ENCODE measurements around the gene CDC42. TPM values are rescaled to one million over a fixed set of nuclear protein-coding genes. Genes with fewer than 3 reads are reported as not detected.
A peak's percentile ranks its signal among the peaks of the same experiment; 100 is the strongest.
"Not testable (repeated sequence)": the region's sequence is repeated elsewhere in the genome, so short reads cannot be mapped to it uniquely, and the experiment has no call there.

CDC42 gene
- total RNA-seq, 1 donor from 2014 or later, result 130 TPM

DNA sequence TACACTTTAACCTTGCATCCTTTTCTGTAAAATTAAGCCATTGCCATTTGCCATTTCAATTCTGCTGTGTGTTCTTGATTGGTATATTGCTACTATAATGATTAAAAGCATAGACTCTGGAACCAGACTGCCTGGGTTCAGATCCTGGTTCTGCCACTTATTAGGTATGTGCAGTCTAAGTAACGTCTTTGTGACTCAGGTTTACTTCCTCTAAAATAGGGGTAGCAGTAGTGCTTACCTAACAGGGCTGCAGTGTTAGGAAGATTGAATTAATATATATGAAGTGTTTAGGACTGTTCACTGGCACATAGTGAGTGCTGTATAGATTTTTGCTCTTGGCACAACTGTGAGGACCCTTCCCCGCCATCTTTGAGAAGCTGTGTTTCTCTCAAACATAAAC lies 4.4 kb downstream of the CDC42 start:
- no peak for ATAC-seq
- DNase-seq, result no peak
- intact Hi-C loops (cut with micrococcal nuclease), result no loop called here

DNA sequence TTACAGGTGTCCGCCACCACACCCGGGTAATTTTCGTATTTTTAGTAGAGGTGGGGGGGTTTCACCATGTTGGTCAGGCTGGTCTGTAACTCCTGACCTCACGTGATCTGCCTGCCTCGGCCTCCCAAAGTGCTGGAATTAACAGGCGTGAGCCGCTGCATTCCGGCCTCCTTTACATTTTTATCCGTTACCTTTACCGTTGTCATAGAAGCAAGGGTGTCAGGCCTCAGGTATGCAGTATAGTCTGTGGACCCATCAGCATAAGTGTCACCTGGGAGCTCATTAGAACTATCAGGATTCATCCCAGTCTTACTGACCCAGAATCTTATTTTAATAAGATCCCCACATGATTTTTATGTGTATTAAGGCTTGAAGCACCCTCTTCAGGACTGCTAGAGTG lies 5.4 kb downstream of the CDC42 start:
- no peak for DNase-seq
- intact Hi-C loops (cut with micrococcal nuclease), result no loop called here
- ATAC-seq, result no peak

DNA sequence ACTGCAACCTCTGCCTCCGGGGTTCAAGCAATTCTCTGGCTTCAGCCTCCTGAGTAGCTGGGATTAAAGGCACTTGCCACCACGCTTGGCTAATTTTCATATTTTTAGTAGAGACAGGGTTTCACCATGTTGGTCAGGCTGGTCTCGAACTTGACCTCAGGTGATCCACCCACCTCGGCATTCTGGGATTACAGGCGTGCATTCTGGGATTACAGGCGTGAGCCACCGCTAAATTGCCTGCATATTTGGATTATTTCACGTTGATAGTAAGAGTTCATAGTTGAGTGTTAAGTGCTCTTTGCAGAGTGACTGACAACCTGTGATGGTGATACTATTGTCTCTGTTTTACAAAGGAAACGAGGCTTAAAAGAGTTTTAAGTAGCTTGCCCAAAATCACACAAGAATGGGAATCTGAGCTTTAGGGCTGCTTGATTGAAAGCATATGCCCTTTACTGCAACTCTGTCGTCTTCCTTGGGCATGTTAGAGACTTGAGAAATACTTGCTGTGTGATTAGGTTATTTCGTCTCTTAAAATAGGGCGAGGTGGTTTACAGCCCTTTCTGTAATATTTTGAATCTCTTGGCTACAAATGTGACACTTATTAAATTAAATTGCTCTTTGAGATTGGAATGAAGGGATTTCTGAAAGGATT lies 12.4 kb downstream of the CDC42 start:
- ATAC-seq (no peak), DNase-seq (no peak)
- intact Hi-C loops (cut with micrococcal nuclease), result no loop called here

DNA sequence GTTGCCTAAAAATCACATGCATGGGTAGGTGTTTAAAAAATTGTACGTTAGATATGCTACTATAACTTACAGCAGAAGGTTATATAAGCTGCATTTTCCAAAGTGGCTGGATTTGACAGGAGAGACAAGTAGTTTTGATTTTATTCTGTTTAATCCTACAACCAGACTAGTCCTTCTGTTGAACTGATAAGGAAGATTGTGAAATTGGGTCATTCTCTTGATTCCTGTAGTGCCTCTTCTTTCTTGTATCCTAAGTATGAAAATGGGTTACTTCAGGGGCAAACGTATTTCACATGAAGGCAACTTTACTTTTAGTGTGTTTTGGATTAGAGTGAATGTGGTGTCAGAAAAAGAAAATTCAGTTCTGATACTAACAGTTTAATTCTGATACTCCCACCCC lies 19.0 kb downstream of the CDC42 start:
- intact Hi-C loops (cut with micrococcal nuclease), result no loop called here
- DNase-seq (no peak), ATAC-seq (no peak)

DNA sequence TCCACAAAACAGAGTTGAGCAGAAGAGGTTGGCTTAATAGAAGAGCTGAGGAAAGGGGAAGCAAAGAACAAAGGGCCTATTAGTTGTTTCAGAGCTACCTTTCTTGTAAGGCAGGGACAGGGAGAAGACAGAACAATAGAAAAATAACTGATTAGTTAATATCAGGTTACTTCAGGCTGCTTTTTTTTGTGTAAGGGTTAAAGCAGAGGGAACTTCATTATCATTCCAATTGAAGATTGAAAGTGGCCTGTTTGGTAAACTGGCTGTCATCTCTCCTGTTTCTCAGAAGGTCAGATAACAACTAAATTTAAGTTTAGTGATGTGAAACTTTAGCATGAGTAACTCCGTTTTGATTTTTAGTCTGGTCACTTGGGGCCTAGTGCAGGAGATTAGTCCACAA lies 22.3 kb downstream of the CDC42 start:
- no peak for DNase-seq
- no peak for ATAC-seq
- intact Hi-C loops (cut with micrococcal nuclease), result no loop called here

DNA sequence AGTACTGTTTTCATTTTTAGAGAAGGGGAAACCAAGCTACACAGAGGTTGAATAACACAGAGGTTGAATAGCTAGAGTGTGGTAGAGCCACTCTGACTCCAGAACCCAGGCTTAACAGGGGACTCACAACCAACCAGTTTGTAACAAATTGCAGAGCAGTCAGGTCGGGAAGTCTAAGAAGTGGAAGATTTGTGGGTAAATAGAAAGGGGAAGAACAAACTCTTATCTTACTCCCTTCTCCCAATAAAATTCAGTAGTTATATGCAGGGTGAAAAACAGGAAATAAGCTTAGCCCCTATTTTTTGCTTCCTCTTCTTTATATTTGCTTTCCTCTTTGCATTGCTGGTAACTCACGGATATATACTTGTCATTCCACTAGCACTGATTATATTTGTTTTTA lies 23.2 kb downstream of the CDC42 start:
- DNase-seq (no peak), ATAC-seq (peak; percentile 21)
- intact Hi-C loops (cut with micrococcal nuclease), result no loop called here

DNA sequence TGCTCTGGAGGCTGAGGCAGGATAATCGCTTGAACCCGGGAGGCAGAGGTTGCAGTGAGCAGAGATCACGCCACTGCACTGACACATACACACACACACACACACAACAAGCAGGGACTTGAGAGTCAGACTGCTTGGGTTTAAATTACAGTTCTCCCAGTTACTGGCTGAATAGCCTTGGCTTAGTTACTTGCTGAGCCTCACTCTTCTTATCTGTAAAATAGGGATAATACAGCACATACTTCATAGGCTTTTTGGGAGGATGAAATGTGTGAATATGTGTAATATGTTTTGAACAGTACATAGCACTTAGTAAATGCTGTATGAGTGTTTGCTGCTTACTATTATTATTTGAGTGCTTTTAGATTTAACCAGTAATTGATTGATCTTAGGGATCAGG lies 23.8 kb downstream of the CDC42 start:
- DNase-seq, result no peak
- intact Hi-C loops (cut with micrococcal nuclease), result no loop called here
- no peak for ATAC-seq

DNA sequence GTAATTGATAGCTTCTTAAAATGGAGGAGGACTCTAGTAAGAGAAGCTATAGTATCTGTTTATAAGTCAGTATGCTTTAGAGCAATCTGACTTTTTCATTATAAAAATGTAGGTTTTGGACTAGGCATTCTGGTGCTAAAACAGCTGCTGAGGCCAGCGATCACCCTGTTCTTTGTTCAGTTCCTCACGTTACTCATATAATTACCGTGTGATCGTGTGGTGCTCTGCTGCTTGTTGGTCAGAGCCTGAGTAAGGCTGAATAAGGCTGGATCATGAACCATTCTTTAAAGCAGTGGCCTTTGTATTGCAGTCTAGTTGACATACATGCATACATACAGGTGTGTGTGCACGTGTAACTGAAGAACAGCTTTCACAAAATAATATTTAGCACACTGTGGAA lies 25.2 kb downstream of the CDC42 start:
- peak; percentile 41 for ATAC-seq
- no peak for DNase-seq
- intact Hi-C loops (cut with micrococcal nuclease), result no loop called here

DNA sequence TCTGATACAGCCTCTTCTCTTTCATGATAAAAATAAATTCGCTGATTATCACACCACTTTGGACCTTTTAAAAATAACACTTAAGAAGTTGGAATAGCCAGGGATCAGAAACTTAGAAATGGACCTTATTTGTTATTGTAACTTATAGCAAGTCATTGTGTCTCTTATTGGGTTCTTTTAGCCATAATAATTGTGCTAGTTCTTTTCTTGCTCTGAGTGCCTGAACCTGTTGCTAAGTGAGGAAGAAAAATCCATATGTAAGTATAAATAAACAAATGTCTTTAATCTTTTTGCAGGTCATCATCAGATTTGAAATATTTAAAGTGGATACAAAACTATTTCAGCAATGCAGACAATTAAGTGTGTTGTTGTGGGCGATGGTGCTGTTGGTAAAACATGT lies 25.6 kb downstream of the CDC42 start:
- ATAC-seq, result no peak
- no peak for DNase-seq
- intact Hi-C loops (cut with micrococcal nuclease), result no loop called here

DNA sequence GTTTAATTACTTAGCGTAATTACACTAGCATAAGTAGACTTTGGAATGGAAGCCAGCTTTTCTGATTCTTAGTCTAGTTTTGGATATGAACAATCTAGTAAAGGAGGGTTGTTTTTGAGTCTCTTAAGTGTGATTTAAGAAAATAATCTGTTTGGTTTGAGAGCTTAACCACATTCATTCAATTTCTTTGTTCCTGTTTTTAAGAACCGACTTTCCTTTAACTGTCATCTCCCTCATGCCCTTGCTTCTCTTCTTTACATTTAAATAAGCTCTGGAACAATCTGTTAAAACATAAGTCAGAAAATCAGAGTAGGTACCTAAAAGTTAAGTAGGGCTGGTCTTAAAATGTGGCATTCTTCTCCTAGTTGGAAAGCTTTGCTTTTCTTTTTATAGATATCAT lies 27.7 kb downstream of the CDC42 start:
- intact Hi-C loops (cut with micrococcal nuclease), result no loop called here
- ATAC-seq (no peak), DNase-seq (no peak)

DNA sequence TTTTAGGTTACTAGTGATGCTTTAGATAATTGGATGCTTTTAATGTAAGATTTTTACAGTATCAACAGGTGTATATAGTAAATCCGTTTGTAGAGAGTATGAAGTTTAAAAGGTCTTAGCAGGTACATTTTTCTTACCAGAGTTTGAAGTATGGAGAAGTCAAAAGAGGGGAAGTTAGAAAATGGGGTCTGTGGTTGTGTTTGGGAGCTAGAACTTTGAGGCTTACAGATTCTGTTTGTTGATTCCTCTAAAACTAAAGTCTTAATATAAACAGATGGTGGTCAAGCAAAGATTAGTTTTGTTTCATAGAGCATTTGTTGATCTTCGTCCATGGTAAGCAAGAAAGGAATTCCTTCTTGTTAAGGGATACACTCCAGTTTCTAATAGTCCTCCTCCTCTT lies 35.8 kb downstream of the CDC42 start:
- ATAC-seq (no peak), DNase-seq (no peak)
- intact Hi-C loops (cut with micrococcal nuclease), result no loop called here

DNA sequence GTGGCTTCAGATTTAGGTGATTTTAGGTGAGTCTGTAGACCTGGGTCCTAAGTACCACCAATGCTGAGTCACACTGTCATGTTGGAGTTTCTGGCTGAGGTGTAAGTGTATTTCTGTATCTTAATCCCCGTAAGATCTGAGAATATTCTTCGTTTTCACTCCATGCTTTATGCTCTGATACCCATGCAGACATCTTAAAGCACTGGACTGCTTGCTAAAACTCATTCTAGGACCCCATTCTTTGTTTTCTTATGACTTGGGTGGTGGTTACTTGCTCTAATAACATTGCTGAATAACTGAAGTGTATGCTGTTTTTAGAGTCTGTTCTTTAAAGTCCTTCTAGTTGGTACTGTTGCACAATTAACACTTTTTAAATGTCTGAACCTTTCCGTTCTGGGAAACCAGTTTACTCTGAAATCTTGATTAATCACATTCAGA lies 36.6 kb downstream of the CDC42 start:
- intact Hi-C loops (cut with micrococcal nuclease), result no loop called here
- ATAC-seq (peak; percentile 19), DNase-seq (no peak)

DNA sequence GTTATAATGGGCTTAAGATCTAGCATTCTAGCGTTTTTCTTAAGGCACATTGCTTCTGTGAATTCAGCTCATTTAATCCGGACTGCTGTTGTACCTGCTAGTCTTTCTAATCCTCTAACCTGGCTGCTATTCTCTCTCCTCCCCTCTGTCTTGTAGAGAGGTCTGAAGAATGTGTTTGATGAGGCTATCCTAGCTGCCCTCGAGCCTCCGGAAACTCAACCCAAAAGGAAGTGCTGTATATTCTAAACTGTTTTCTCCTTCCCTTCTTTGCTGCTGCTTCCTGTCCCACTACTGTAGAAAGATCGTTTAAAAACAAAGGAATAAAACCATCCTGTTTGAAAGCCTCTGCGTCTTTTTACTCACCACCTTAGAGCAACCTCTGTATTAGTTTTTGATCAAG lies 37.3 kb downstream of the CDC42 start:
- DNase-seq (no peak), ATAC-seq (peak; percentile 40)
- intact Hi-C loops (cut with micrococcal nuclease), result no loop called here

DNA sequence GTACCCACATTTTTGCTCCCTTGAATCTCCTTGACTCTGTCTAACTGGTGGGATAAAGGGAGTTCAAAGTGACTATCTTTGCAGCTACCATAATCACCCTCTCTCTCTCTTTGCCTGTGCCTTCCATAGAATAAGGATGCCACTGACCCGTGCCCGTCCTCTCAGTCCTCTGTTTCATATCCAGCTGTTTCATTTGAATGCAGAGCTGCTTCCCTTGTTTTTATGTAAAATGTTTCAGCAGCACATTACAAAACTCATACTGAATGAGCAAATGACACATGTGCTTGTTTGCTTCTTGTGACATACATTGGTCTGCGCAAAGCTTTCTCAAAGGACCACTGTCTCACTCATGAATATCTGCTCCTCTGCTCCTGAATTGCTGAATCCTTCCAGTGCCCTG lies 38.4 kb downstream of the CDC42 start:
- DNase-seq (no peak), ATAC-seq (peak; percentile 12)
- intact Hi-C loops (cut with micrococcal nuclease), result no loop called here

DNA sequence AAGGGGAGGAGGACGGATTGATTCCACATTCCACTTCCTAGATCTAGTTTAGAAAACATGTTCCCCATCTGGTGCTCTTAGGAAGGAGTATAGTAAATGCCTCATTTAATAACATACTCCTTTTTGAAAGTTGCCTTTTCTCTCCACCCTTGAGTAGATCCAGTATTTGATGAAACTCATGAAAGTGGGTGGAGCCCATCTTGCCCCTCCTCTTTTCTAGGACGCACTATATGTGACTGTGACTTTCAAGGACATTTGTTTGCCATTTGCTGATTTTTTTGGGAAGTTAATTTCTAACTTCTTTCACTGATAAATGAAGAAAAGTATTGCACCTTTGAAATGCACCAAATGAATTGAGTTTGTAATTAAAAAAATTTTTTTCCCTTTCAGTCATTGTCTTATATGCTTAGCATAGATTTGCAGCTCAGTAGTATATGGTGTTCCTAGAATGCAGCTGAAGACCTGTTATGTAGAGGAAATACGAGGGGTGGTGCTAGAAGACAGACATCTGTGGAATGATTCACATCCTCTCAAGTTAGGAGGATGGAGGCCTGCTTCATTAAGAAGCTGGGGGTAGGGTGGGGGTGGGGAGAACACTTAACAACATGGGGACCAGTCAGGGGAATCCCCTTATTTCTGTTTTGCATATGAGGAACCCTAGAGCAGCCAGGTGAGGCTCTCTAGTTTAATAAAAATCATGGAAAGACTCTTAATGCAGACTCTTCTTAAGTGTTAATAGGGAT lies 39.7 kb downstream of the CDC42 start:
- intact Hi-C loops (cut with micrococcal nuclease); ATAC-seq; DNase-seq: not testable (repeated sequence)

DNA sequence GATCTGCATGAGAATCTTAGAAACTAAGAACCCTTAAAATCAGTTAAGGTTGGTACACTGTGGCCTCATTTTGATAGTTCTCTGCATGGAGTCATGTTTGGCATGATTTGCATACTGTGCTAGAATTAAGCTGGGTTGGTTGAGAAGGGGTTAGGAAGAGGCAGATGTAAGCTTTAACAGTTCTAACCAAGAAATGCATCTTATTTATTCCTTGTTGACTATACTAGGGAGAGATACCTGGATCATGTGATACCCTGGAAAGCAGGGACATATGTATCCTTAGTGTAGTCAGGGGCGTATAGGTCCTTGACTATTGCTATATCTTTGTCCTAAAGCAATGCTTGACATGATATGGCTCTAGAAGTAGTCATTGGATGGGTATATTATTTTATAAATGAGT lies 41.0 kb downstream of the CDC42 start:
- no peak for DNase-seq
- ATAC-seq, result no peak

DNA sequence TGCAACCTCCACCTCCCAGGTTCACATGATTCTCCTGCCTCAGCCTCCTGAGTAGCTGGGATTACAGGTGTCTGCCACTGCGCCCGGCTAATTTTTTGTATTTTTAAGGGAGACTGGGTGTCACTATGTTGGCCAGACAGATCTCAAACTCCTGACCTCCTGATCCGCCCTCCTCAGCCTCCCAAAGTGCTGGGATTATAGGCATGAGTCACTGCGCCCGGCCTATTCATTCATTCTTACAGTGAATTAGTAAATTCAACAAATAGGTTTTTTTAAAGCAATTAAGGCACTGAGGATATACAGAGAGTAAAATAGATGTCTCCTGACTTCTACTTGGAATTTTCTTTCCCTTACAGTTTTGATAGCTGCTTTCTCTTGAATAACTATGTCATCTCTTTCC lies 43.5 kb downstream of the CDC42 start:
- DNase-seq (no peak), ATAC-seq (no peak)
- intact Hi-C loops (cut with micrococcal nuclease), result no loop called here

More for the DNA sequence above, 41.0 kb downstream of the CDC42 start:
- intact Hi-C loops (cut with micrococcal nuclease), result no loop called here

DNA sequence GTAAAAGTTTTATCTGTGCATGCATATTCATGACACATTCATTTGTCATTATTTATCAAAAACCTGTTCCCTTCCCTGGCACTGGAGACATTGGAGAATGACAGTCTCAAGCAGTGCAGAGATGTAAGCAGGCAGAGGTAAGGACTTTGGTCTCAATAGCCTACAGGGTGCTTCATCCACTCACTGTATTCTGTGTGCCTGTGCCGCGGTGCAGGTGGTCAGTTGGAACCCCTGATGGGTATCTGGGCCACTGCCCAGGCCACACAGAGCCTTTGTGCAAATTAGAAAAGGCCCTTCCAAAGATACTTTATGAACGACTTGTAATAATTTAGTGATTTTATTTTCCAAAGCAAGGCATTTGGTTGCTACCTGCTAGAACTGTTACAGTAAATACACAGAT lies 44.0 kb downstream of the CDC42 start:
- no peak for DNase-seq
- intact Hi-C loops (cut with micrococcal nuclease), result no loop called here
- ATAC-seq, result no peak

DNA sequence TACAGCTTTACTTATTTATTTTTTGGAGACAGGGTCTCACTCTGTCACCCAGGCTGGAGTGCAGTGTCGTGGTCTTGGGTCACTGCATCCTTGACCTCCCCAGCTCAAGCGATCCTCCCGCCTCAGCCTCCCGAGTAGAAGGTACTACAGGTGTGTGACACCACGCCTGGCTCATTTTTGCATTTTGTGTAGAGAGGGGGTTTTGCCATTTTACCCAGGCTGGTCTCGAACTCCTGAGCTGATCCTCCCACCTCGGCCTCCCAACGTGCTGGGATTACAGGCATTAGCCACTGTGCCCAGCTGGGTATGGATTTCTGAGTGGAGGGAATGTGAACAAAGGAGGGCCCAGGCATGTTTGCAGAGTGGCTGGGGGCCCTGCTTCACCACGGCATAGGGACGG lies 46.2 kb downstream of the CDC42 start:
- ATAC-seq (no peak), DNase-seq (no peak)
- intact Hi-C loops (cut with micrococcal nuclease), result no loop called here

DNA sequence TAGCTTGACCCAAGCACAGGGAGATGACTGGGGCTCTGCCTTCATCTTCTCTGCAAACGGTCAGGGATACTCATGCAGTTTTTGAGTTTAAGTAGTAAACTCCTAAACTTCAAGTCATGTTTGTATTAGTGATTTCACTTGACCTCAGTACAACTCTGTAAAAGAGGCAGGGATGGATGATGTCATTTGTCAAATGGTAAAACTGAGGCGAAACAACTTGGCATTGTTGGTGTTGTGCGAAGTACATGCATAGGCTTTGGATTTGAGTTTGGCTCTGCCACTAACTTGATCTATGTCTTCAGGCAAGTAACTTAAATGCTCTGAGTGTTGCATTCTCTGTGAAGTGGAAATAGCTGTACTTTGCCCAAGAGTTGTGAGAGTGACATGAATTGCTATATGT lies 47.7 kb downstream of the CDC42 start:
- ATAC-seq, result no peak
- intact Hi-C loops (cut with micrococcal nuclease), result no loop called here
- no peak for DNase-seq

DNA sequence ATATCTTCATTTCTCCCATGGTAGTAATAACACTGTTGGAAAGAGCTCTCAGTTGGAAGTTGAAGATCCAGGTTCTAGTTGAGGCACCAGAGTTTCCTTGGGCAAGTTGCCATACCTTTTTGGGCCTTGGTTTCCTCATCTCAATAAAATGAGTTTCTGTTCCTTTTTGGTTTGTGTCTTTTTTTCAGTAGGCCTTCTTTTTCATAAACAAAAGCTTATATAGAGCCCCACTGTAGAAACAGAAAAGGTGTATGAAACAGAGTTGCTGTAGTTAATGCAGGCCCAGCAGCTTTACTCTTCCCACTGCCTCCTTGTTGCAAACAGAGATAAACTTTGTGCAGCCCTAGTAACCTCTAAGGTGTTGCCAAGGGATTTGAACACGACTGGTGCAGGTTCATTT lies 48.7 kb downstream of the CDC42 start:
- no peak for ATAC-seq
- intact Hi-C loops (cut with micrococcal nuclease), result no loop called here
- no peak for DNase-seq
